ENCODE results near the gene TNFRSF18. TPM values are rescaled to one million over a fixed set of nuclear protein-coding genes. Genes with fewer than 3 reads are reported as not detected.

The TNFRSF18 gene
- total RNA-seq, 2 experiments from 2014 or later, result not detected

DNA sequence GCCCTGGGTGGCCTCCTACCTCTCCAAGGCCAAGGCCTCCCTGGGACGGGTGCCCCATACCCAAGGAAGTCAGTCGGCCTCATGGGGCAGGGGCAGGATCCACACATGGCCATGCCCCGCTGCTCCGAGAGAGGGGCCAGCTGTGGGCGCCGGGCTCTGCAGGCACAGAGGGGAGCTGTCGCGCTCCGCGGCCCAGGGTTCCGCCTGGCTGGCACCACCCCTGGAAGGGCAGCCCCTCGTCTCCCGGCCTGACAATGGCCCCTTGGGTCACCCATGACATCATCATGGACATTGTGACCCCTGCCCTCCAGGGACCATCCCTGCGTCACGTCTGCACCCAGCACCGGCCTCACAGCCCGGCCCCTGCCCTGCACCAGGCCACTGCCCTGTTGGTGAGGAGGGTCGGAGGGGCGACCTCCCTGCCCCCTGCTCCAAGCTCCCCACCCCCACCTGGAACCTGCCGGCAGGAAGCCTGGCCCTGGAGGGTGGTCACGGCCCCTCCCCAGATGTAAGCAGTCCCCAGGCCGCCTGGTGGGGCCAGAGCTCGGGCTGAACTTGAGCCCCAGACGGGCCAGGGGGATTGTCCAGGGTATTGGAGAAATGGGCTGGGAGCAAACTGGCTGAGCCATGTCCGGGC is 26.9 kb downstream of the TNFRSF18 start:
- no peaks in the 10 kb centered on the region for H3K9me2 ChIP-seq (ENCODE audit: insufficient read depth, low read length)
- TF ChIP-seq EZH2phosphoT487 (IDR thresholded peaks at IDR 0.05; ENCODE audit: borderline replicate concordance, low read depth, low read length), result no peak
- TF ChIP-seq, protein P1, sequence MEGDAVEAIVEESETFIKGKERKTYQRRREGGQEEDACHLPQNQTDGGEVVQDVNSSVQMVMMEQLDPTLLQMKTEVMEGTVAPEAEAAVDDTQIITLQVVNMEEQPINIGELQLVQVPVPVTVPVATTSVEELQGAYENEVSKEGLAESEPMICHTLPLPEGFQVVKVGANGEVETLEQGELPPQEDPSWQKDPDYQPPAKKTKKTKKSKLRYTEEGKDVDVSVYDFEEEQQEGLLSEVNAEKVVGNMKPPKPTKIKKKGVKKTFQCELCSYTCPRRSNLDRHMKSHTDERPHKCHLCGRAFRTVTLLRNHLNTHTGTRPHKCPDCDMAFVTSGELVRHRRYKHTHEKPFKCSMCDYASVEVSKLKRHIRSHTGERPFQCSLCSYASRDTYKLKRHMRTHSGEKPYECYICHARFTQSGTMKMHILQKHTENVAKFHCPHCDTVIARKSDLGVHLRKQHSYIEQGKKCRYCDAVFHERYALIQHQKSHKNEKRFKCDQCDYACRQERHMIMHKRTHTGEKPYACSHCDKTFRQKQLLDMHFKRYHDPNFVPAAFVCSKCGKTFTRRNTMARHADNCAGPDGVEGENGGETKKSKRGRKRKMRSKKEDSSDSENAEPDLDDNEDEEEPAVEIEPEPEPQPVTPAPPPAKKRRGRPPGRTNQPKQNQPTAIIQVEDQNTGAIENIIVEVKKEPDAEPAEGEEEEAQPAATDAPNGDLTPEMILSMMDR (conservative IDR thresholded peaks at IDR 0.05; ENCODE audit: low read length), result no peak
- H2AFZ ChIP-seq (ENCODE audit: low read length), result no peak overlapping the region
- ChIA-PET POLR2A (no interaction called here), CTCF (ENCODE audit: unreplicated experiment) (no interaction called here)
- no peaks in the 10 kb centered on the region for H3K9me3 ChIP-seq (ENCODE audit: low read length)
- H3K79me2 ChIP-seq (ENCODE audit: insufficient read depth, low read depth, low read length), result no peaks in the 10 kb centered on the region
- no peak overlapping the region for H3K4me2 ChIP-seq (ENCODE audit: low read length)
- no peak overlapping the region for H3K4me3 ChIP-seq (ENCODE audit: low read depth, low read length, poor library complexity, severe bottlenecking)
- no TSS peak for BruUV-seq (replicated peaks)
- H4K20me1 ChIP-seq (ENCODE audit: insufficient read depth, low read length), result no peaks in the 10 kb centered on the region
- DNase-seq (ENCODE audit: low spot score), result no peak
- H3K27ac ChIP-seq (ENCODE audit: low read depth, low read length, poor library complexity, severe bottlenecking), result no peak overlapping the region
- H3K4me1 ChIP-seq (ENCODE audit: insufficient read depth, low read length, poor library complexity, severe bottlenecking), result no peaks in the 10 kb centered on the region
- H3K36me3 ChIP-seq (ENCODE audit: insufficient read depth, low read length), result no peaks in the 10 kb centered on the region
- intact Hi-C loops (cut with micrococcal nuclease; ENCODE audit: unreplicated experiment), result no loop called here

DNA sequence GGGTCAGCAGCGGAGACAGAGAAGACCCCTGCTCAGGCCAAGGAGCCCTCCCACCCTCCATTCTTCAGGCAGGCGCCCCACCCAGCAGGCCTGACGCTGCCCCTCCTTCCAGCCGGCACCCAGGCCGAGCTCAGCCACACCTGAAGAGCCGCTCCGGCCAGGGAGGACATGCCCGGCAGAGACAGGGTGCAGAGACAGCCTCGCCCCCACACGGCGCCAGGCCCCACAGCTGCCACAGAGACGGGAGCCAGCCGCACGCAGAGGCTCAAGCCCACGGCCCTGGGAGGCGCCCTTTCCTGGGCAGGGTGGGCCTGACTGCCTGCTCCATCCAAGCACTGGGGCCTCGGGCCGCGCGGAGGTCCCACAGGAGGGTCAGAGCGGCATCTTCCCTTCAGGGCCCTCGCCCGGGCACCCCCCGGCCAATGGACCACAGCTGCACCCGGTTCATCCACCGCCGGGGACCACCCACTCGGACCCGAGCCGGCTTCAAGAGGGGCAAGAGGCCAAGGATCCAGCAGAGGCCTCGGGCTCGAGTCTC is 27.5 kb downstream of the TNFRSF18 start:
- Histone ChIP-seq H3K4me3 (ENCODE audit: low read depth, low read length, poor library complexity, severe bottlenecking) (no peak overlapping the region), H4K20me1 (ENCODE audit: insufficient read depth, low read length) (no peaks in the 10 kb centered on the region), H3K79me2 (ENCODE audit: insufficient read depth, low read depth, low read length) (no peaks in the 10 kb centered on the region), H3K9me3 (ENCODE audit: low read length) (no peaks in the 10 kb centered on the region), H3K9me2 (ENCODE audit: insufficient read depth, low read length) (no peaks in the 10 kb centered on the region), H3K36me3 (ENCODE audit: insufficient read depth, low read length) (no peaks in the 10 kb centered on the region), H3K4me1 (ENCODE audit: insufficient read depth, low read length, poor library complexity, severe bottlenecking) (no peaks in the 10 kb centered on the region), H2AFZ (ENCODE audit: low read length) (no peak overlapping the region), H3K27ac (ENCODE audit: low read depth, low read length, poor library complexity, severe bottlenecking) (no peak overlapping the region), H3K4me2 (ENCODE audit: low read length) (no peak overlapping the region)
- TF ChIP-seq, protein P1 (conservative IDR thresholded peaks at IDR 0.05; ENCODE audit: low read length), result no peak
- TF ChIP-seq EZH2phosphoT487 (IDR thresholded peaks at IDR 0.05; ENCODE audit: borderline replicate concordance, low read depth, low read length), result no peak
- ChIA-PET POLR2A (no interaction called here), CTCF (ENCODE audit: unreplicated experiment) (no interaction called here)
- intact Hi-C loops (cut with micrococcal nuclease; ENCODE audit: unreplicated experiment), result no loop called here
- BruUV-seq (replicated peaks), result no TSS peak
- DNase-seq (ENCODE audit: low spot score), result no peak

DNA sequence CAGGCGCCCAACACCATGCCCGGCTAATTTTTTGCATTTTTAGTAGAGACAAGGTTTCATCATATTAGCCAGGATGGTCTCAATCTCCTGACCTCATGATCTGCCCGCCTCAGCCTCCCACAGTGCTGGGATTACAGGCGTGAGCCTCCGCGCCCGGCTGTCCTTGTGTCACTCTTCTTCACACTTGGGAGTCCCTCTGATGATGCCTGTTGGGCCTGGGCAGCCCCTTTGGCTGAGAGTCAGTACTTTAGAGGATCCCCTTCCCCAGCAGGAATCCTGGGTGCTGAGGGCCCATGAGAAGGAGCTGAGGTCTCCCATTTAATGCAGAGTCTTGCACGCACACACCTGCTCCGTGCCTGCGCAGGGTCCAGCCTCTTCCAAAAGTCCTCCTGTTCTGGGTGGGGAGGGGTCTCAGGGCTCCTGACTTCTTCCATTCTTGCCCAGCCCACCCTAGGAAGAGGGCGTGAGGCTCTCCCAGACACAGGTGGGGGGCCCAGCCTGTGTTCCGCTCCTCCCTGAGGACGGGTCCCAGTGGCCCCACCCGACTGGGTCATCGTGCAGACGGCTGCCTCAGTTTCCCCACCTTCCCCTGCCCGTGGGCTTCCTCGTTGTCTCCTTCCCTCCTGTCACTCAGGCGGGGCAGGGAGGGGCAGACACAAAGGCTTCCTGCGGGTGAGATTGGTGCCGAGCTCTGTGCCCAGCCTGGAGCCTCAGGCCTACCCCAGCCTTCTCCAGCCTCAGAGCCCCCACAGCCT is 28.8 kb downstream of the TNFRSF18 start:
- intact Hi-C loops (cut with micrococcal nuclease; ENCODE audit: unreplicated experiment), result no loop called here
- Histone ChIP-seq H3K4me1 (ENCODE audit: insufficient read depth, low read length, poor library complexity, severe bottlenecking) (no peaks in the 10 kb centered on the region), H4K20me1 (ENCODE audit: insufficient read depth, low read length) (no peaks in the 10 kb centered on the region), H3K9me3 (ENCODE audit: low read length) (no peaks in the 10 kb centered on the region), H2AFZ (ENCODE audit: low read length) (no peak overlapping the region), H3K4me2 (ENCODE audit: low read length) (no peak overlapping the region), H3K36me3 (ENCODE audit: insufficient read depth, low read length) (no peaks in the 10 kb centered on the region), H3K79me2 (ENCODE audit: insufficient read depth, low read depth, low read length) (no peaks in the 10 kb centered on the region), H3K9me2 (ENCODE audit: insufficient read depth, low read length) (no peaks in the 10 kb centered on the region), H3K4me3 (ENCODE audit: low read depth, low read length, poor library complexity, severe bottlenecking) (no peak overlapping the region), H3K27ac (ENCODE audit: low read depth, low read length, poor library complexity, severe bottlenecking) (no peak overlapping the region)
- no TSS peak for BruUV-seq (replicated peaks)
- ChIA-PET CTCF (ENCODE audit: unreplicated experiment) (no interaction called here), POLR2A (no interaction called here)
- no peak for DNase-seq (ENCODE audit: low spot score)
- TF ChIP-seq, protein P1 (conservative IDR thresholded peaks at IDR 0.05; ENCODE audit: low read length), result no peak
- TF ChIP-seq EZH2phosphoT487 (IDR thresholded peaks at IDR 0.05; ENCODE audit: borderline replicate concordance, low read depth, low read length), result no peak

All from OCI-LY7 (cell line).